HT1080 (cell line): Measurements from ENCODE around the gene GABRG2. TPM values are rescaled to one million over a fixed set of nuclear protein-coding genes. Genes with fewer than 3 reads are reported as not detected.
A peak's percentile ranks its signal among the peaks of the same experiment; 100 is the strongest.
"Not testable (repeated sequence)": the region's sequence is repeated elsewhere in the genome, so short reads cannot be mapped to it uniquely, and the experiment has no call there.

Experiments used
- DNase-seq: peaks from one replicate; pipeline ENCODE4 v3.0.0-alpha.2; 2015; ENCODE audit warnings: low read depth
- polyA plus RNA-seq, 2 experiments: library from polyadenylated mRNA; depleted of rRNA; stranded (reverse); fragments of >200 nt; gene quantifications; 2 replicates each; pipeline ENCODE4 v1.2.3, GENCODE V29; 2015
- total RNA-seq: library from RNA; depleted of rRNA; stranded (reverse); fragments of >200 nt; shearing (Covaris generic); gene quantifications from 2 replicates; pipeline ENCODE4 v1.2.3, GENCODE V29; 2014; rRNA removed

GABRG2 gene
- 0.60 and 0.90 TPM in 2 replicates for total RNA-seq
- polyA plus RNA-seq (2015; cell fraction: cytosol; rRNA removed): 0.08 TPM in 1 of 2 replicates, not detected in the other
- 0.04 TPM in 1 of 2 replicates, not detected in the other for polyA plus RNA-seq (2015; cell fraction: nucleus; rRNA removed)

GRCh38 chr5:162067655-162068411, at the start of gene GABRG2:
Gene GABRG2 (plus strand): TSS chr5:162067773. CDS start chr5:162068000, 227 bp downstream.
- no peak for DNase-seq

- no peak for DNase-seq
Observed at GRCh38 chr5:162025312-162025711, 42.3 kb upstream of the GABRG2 start.

- DNase-seq: no peak
Observed at GRCh38 chr5:162026803-162027202, 40.8 kb upstream of the GABRG2 start.

- DNase-seq: no peak
Observed at GRCh38 chr5:162037431-162037830, 30.1 kb upstream of the GABRG2 start.

GRCh38 chr5:162047279-162047678, 20.3 kb upstream of the GABRG2 start:
- DNase-seq: no peak

- DNase-seq: no peak
Observed at GRCh38 chr5:162052676-162053075, 14.9 kb upstream of the GABRG2 start.

GRCh38 chr5:162055095-162055494, 12.5 kb upstream of the GABRG2 start:
- DNase-seq: not testable (repeated sequence)

GRCh38 chr5:162067162-162067561, 411 bp upstream of the GABRG2 start:
- no peak for DNase-seq

GRCh38 chr5:162068412-162068811, 839 bp downstream of the GABRG2 start:
- peak; percentile 69 for DNase-seq

GRCh38 chr5:162068936-162069335, 1.4 kb downstream of the GABRG2 start:
- DNase-seq: no peak

GRCh38 chr5:162078805-162079204, 11.2 kb downstream of the GABRG2 start:
- no peak for DNase-seq

GRCh38 chr5:162091336-162091735, 23.8 kb downstream of the GABRG2 start:
- no peak for DNase-seq

- DNase-seq: peak; percentile 59
Observed at GRCh38 chr5:162096448-162096847, 28.9 kb downstream of the GABRG2 start.

- DNase-seq: no peak
Observed at GRCh38 chr5:162107591-162107990, 40.0 kb downstream of the GABRG2 start.

GRCh38 chr5:162119801-162120200, 52.2 kb downstream of the GABRG2 start:
- no peak for DNase-seq

GRCh38 chr5:162128117-162128516, 60.5 kb downstream of the GABRG2 start:
- no peak for DNase-seq

- DNase-seq: no peak
Observed at GRCh38 chr5:162132348-162132747, 64.8 kb downstream of the GABRG2 start.

GRCh38 chr5:162139190-162139589, 71.6 kb downstream of the GABRG2 start:
- no peak for DNase-seq

- no peak for DNase-seq
Observed at GRCh38 chr5:162154242-162154641, 86.7 kb downstream of the GABRG2 start.

- DNase-seq: no peak
Observed at GRCh38 chr5:162160401-162160800, 92.8 kb downstream of the GABRG2 start.

GRCh38 chr5:162163663-162164062, 96.1 kb downstream of the GABRG2 start:
- DNase-seq: no peak

- no peak for DNase-seq
Observed at GRCh38 chr5:162174358-162174974, 106.9 kb downstream of the GABRG2 start.

- DNase-seq: no peak
Observed at GRCh38 chr5:162187371-162187770, 119.8 kb downstream of the GABRG2 start.
